Stimulated activated CD4-positive, alpha-beta T cell treated with anti-CD3 and anti-CD28 coated beads, Interleukin-2, amount 100 ng/mL, for 4 hours (primary cell): ENCODE results near the gene TLR9.
"Not testable (repeated sequence)": the region's sequence is repeated elsewhere in the genome, so short reads cannot be mapped to it uniquely, and the experiment has no call there.

Experiments used
- DNase-seq: peaks from one replicate; pipeline ENCODE4 v3.0.0-alpha.2; 2020; ENCODE audit warnings: low read depth

TLR9 gene

GRCh38 chr3:52195291-52195597, 30.2 kb downstream of the TLR9 start:
- DNase-seq: no peak

- DNase-seq: no peak
Observed at GRCh38 chr3:52194485-52195290, 30.8 kb downstream of the TLR9 start.

GRCh38 chr3:52193065-52193464, 32.4 kb downstream of the TLR9 start:
- no peak for DNase-seq

GRCh38 chr3:52191663-52192062, 33.8 kb downstream of the TLR9 start:
- no peak for DNase-seq

- DNase-seq: no peak
Observed at GRCh38 chr3:52190294-52191074, 35.0 kb downstream of the TLR9 start.

- no peak for DNase-seq
Observed at GRCh38 chr3:52188556-52188955, 36.9 kb downstream of the TLR9 start.

GRCh38 chr3:52186729-52187128, 38.7 kb downstream of the TLR9 start:
- DNase-seq: no peak

- DNase-seq: no peak
Observed at GRCh38 chr3:52185837-52186236, 39.6 kb downstream of the TLR9 start.

GRCh38 chr3:52185311-52185710, 40.1 kb downstream of the TLR9 start:
- DNase-seq: no peak

- DNase-seq: no peak
Observed at GRCh38 chr3:52184690-52185089, 40.8 kb downstream of the TLR9 start.

GRCh38 chr3:52183786-52184445, 41.5 kb downstream of the TLR9 start:
- no peak for DNase-seq

GRCh38 chr3:52182691-52183090, 42.8 kb downstream of the TLR9 start:
- DNase-seq: no peak

GRCh38 chr3:52182196-52182595, 43.2 kb downstream of the TLR9 start:
- DNase-seq: no peak

- DNase-seq: no peak
Observed at GRCh38 chr3:52181543-52181942, 43.9 kb downstream of the TLR9 start.

GRCh38 chr3:52178537-52178936, 46.9 kb downstream of the TLR9 start:
- DNase-seq: no peak

GRCh38 chr3:52178126-52178525, 47.3 kb downstream of the TLR9 start:
- not testable (repeated sequence) for DNase-seq

- DNase-seq: no peak
Observed at GRCh38 chr3:52177701-52178042, 47.8 kb downstream of the TLR9 start.

GRCh38 chr3:52176951-52177700, 48.3 kb downstream of the TLR9 start:
- DNase-seq: no peak

- DNase-seq: no peak
Observed at GRCh38 chr3:52176180-52176752, 49.2 kb downstream of the TLR9 start.

GRCh38 chr3:52175416-52176179, 49.8 kb downstream of the TLR9 start:
- DNase-seq: no peak

- no peak for DNase-seq
Observed at GRCh38 chr3:52174896-52175295, 50.5 kb downstream of the TLR9 start.
